Stimulated activated CD8-positive, alpha-beta memory T cell treated with anti-CD3 and anti-CD28 coated beads, Interleukin-4, amount 100 ng/mL, for 48 hours (primary cell): ENCODE measurements around the gene INPP4B.

Source experiments
- DNase-seq: peaks from one replicate; pipeline ENCODE4 v3.0.0-alpha.2; 2020

Gene INPP4B

GRCh38 chr4:142036795-142037583, 809.1 kb downstream of the INPP4B start:
- no peak for DNase-seq

GRCh38 chr4:142035566-142035965, 810.5 kb downstream of the INPP4B start:
- DNase-seq: no peak

- DNase-seq: no peak
Observed at GRCh38 chr4:142034101-142034500, 812.0 kb downstream of the INPP4B start.

GRCh38 chr4:142030010-142030409, 816.1 kb downstream of the INPP4B start:
- DNase-seq: no peak

GRCh38 chr4:142021761-142022160, 824.3 kb downstream of the INPP4B start:
- DNase-seq: no peak

- no peak for DNase-seq
Observed at GRCh38 chr4:142021181-142021580, 824.9 kb downstream of the INPP4B start.

- DNase-seq: no peak
Observed at GRCh38 chr4:142016031-142016430, 830.1 kb downstream of the INPP4B start.

- no peak for DNase-seq
Observed at GRCh38 chr4:142009751-142010150, 836.4 kb downstream of the INPP4B start.

- no peak for DNase-seq
Observed at GRCh38 chr4:142005519-142005918, 840.6 kb downstream of the INPP4B start.

GRCh38 chr4:141999446-142000143, 846.5 kb downstream of the INPP4B start:
- DNase-seq: no peak

- DNase-seq: no peak
Observed at GRCh38 chr4:141995056-141995455, 851.0 kb downstream of the INPP4B start.

- DNase-seq: no peak
Observed at GRCh38 chr4:141977433-141977832, 868.7 kb downstream of the INPP4B start.
